ENCODE results near the gene SDK2.
A peak's percentile ranks its signal among the peaks of the same experiment; 100 is the strongest.

Gene SDK2

GRCh38 chr17:73635101-73635817 lies 9.0 kb downstream of the SDK2 start:
- DNase-seq (ENCODE audit: low read depth, low spot score): no peak
- H3K27ac ChIP-seq: no peak overlapping the region

GRCh38 chr17:73634629-73635028 lies 9.6 kb downstream of the SDK2 start:
- no peak overlapping the region for H3K27ac ChIP-seq

GRCh38 chr17:73633736-73634135 lies 10.5 kb downstream of the SDK2 start:
- no peak for DNase-seq (ENCODE audit: low read depth, low spot score)
- no peak overlapping the region for H3K27ac ChIP-seq

More at GRCh38 chr17:73634629-73635028, 9.6 kb downstream of the SDK2 start:
- no peak for DNase-seq (ENCODE audit: low read depth, low spot score)

DNA sequence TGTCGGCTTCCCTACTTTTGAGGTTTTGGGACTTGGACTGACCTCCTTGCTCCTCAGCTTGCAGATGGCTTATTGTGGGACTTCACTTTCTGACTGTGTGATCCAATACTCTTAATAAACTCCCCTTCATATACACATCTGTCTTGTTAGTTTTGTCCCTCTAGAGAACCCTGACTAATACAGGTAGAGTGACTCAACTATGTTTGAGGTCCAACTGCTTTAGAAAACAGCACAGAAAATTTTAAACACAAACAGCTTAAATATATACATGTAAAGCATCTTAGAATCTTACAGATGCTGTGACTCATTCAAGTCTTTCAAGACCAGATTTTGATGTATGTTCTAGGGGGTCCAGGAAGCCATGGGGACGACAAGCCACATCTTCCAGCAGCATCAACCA lies 11.7 kb downstream of the SDK2 start:
- no peak for DNase-seq (ENCODE audit: low read depth, low spot score)
- H3K27ac ChIP-seq: no peak overlapping the region

DNA sequence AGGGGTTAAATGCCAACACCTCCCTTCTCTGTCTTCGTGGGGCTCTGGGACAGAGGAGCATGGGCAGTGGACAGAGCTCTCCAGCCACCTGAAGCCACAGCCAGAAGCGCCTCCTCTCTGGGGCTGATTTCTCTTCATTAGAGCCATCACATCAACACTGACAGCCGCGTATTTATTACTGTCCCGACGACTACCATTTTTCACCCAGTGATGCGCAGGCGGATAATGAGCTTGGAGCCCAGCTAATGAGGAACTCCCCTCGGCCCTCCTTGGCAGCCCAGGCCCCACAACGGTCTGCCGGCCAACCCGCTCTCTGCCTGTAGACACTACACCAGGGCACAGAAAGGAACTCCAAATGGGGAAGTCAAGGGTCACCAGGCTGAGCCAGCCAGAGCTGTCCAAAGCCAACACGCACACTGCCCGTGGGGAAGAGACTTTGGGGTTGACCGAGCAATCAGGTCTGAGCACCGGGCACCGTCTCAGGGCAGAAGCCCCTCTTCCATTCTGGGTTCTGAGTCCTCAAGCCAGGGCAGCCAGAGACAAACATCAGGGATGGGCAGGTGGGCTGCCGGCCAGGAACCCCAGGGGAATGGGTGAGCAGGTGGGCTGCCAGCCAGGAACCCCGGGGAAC lies 13.2 kb downstream of the SDK2 start:
- no peak for DNase-seq (ENCODE audit: low read depth, low spot score)
- H3K27ac ChIP-seq: no peak overlapping the region

- H3K27ac ChIP-seq: no peak overlapping the region
- no peak for DNase-seq (ENCODE audit: low read depth, low spot score)
Measured at GRCh38 chr17:73630531-73630930, 13.7 kb downstream of the SDK2 start.

GRCh38 chr17:73628642-73629552 lies 15.3 kb downstream of the SDK2 start:
- no peak for DNase-seq (ENCODE audit: low read depth, low spot score)
- no peak overlapping the region for H3K27ac ChIP-seq

DNA sequence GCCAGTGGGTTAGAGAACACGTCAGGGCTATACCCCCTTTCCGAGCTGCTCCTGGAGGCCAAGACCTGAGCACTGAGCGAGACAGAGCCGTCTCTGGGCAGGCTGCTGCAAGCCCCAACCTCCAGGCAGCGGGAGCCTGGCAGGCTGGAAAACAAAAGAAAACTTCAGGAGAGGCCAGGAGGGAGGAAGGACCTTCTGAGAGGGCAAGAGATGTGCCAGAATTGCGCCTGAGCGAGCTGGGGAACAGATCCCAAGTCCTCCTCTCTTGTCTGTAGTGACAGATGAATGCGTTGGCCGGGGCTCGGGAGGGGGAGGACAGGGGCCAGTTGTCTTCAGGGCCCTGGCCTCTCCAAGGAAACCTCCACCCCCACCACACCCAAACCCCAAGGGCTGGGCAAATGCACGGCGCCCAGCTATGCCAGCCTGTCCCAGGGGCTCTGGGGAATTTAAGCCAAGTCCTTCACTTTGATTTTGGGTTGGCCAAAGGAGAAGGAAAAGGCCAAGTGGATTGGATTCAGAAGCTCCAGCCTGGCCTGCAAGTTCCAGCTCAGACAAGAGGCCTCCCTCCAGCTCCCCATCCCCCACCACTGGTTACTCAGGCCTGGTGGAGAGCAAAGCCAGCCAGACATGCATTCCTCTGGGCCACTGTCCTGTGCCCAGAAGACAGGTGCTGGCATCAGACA lies 18.1 kb downstream of the SDK2 start:
- peak overlapping the region; percentile 95 for H3K27ac ChIP-seq
- DNase-seq (ENCODE audit: low read depth, low spot score): peak; percentile 59

- H3K27ac ChIP-seq: peak overlapping the region; percentile 95
- DNase-seq (ENCODE audit: low read depth, low spot score): peak; percentile 59
Measured at GRCh38 chr17:73625006-73625405, 19.2 kb downstream of the SDK2 start.

GRCh38 chr17:73624496-73624988 lies 19.7 kb downstream of the SDK2 start:
- H3K27ac ChIP-seq: peak overlapping the region; percentile 95
- DNase-seq (ENCODE audit: low read depth, low spot score): peak; percentile 49

- H3K27ac ChIP-seq: peak overlapping the region; percentile 95
- no peak for DNase-seq (ENCODE audit: low read depth, low spot score)
Measured at GRCh38 chr17:73623818-73624217, 20.4 kb downstream of the SDK2 start.

DNA sequence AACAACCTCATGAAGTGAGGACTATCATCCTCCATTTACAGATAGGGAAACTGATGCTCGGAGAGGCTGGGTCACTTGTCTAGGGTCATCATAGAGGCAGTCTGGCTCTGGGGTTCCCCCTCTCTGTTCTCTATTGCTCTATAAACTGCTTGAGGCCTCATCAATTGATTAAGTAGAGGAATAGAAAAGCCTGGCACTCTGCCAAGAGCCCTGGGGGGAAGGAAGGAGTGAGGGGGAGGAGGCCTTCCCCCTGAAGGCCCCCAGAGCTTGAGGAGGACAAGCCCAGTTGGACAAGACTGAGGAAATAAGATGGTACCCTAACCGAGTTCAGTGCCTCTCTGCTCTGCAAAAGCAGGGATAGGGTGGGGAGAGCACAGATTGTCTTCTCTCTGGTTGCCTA lies 21.0 kb downstream of the SDK2 start:
- no peak for DNase-seq (ENCODE audit: low read depth, low spot score)
- H3K27ac ChIP-seq: no peak overlapping the region

DNA sequence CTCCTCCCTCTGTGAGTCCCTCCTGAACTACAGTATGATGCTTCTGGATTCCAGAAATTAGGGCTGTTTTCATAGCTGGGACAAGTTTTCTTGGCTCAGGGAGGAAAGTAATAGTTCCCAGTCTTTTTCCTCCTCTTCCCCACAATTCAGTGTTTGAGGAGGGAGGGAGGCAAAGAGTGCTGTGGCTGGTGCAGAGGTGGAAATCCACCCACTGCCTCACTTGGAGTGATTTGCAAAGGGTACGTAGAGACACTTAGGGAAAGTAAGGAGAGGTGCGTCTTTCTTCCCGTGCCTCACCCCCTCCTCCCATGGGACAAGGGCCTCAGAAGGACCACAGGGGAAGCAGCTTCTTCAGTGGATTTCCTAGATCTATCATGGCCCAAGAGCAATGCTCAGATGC lies 21.9 kb downstream of the SDK2 start:
- H3K27ac ChIP-seq: no peak overlapping the region
- DNase-seq (ENCODE audit: low read depth, low spot score): no peak

- DNase-seq (ENCODE audit: low read depth, low spot score): no peak
- no peak overlapping the region for H3K27ac ChIP-seq
Measured at GRCh38 chr17:73621685-73622084, 22.6 kb downstream of the SDK2 start.

DNA sequence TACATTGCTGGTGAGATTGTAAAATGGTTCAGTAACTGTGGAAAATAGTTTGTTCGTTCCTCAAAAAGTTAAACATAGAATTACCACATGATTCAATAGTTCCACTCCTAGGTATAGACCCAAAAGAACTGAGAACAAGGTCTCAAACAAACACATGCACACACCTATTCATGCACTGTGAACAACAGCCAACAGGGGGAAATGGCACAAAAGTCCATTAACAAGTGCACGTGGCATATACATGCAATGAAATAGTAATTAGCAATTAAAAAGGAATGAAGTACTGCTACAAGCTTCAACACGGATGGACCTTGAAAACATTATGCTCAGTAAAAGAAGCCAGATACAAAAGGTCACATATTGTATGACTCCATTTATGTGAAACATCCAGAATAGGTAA lies 23.8 kb downstream of the SDK2 start:
- no peak for DNase-seq (ENCODE audit: low read depth, low spot score)
- no peak overlapping the region for H3K27ac ChIP-seq

DNA sequence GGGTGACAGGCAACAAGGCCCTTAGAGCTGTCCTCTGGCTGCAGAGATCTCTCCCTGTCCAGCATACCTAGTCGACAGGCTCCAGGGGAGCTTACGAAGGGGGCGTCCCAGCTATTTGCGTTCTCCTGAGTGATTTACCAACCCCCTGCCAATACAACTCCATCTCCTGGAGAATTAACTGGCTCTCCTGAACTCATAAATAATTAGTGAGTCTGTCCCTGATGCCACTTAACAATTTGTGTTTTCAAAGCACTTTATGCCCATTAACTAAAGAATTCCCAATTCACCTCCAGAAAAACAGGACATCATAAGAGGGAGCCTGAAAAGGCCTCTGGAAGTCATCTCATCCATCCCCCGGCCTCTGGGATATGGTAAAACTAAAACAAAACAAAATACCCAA lies 26.7 kb downstream of the SDK2 start:
- H3K27ac ChIP-seq: no peak overlapping the region
- no peak for DNase-seq (ENCODE audit: low read depth, low spot score)

GRCh38 chr17:73616873-73617404 lies 27.3 kb downstream of the SDK2 start:
- no peak for DNase-seq (ENCODE audit: low read depth, low spot score)
- no peak overlapping the region for H3K27ac ChIP-seq

GRCh38 chr17:73616120-73616872 lies 27.9 kb downstream of the SDK2 start:
- DNase-seq (ENCODE audit: low read depth, low spot score): no peak
- H3K27ac ChIP-seq: no peak overlapping the region

DNA sequence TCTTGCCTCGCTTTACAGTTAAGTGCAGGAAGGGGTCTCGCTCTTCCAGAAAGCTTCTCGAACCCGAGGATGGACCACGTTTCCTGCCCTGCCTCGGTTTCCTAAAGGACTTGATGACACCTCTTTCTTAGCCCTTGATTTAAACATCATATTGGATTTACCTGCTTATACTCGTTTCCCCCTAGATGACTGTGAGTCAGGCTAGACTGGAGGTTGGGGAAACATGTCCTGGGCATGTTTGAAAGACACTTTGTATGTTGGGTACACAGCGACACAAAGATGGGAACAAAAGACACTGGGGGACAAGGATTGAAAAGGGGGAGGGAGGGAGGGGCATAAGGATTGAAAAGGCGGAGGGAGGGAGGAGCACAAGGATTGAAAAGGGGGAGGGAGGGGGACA lies 30.0 kb downstream of the SDK2 start:
- H3K27ac ChIP-seq: peak overlapping the region; percentile 83
- DNase-seq (ENCODE audit: low read depth, low spot score): peak; percentile 59

Data from epithelial cell of prostate (primary cell).